Measurements from ENCODE around the gene CEP57. TPM values are rescaled to one million over a fixed set of nuclear protein-coding genes. Genes with fewer than 3 reads are reported as not detected.
A peak's percentile ranks its signal among the peaks of the same experiment; 100 is the strongest.

Gene CEP57
- total RNA-seq, 2 experiments from 2014 or later, result 43.5 to 46.6 TPM

- Mint-ChIP-seq H3K36me3 (ENCODE audit: low read depth) (peaks cover 78% of the 10 kb centered on the region), H3K27me3 (no peaks in the 10 kb centered on the region), H3K4me3 (no peak overlapping the region), H3K27ac (no peak overlapping the region), H3K4me1 (ENCODE audit: low read depth) (no peaks in the 10 kb centered on the region), H3K9me3 (no peaks in the 10 kb centered on the region)
- DNase-seq (no peak), ATAC-seq (ENCODE audit: poor library complexity) (no peak)
- CTCF ChIA-PET, result no interaction called here
- intact Hi-C loops (cut with DNase I, micrococcal nuclease), result no loop called here
- H3K36me3 ChIP-seq (ENCODE audit: insufficient read depth, low read length), result peaks cover 38% of the 10 kb centered on the region
- no peaks in the 10 kb centered on the region for H3K4me1 ChIP-seq (ENCODE audit: insufficient read depth, low read length)
- no peaks in the 10 kb centered on the region for H3K9me3 ChIP-seq (ENCODE audit: control insufficient read depth in 1 of 2, insufficient read depth in 1 of 2, low read length in 2 of 2)
- H3K27ac ChIP-seq (ENCODE audit: low read depth in 1 of 2, low read length in 2 of 2), result no peak overlapping the region
- no peak for TF ChIP-seq CTCF (IDR thresholded peaks at IDR 0.05)
- H3K27me3 ChIP-seq (ENCODE audit: control insufficient read depth in 1 of 2, insufficient read depth in 2 of 2, low read length in 2 of 2), result no peaks in the 10 kb centered on the region
- POLR2A ChIA-PET, result no interaction called here
- no peak overlapping the region for H3K4me3 ChIP-seq (ENCODE audit: low read length)
Observed at GRCh38 chr11:95821640-95822039, 31.3 kb downstream of the CEP57 start.

- POLR2A ChIA-PET, result no interaction called here
Observed at GRCh38 chr11:95827696-95828095, 37.4 kb downstream of the CEP57 start.

GRCh38 chr11:95829580-95830259 lies 39.4 kb downstream of the CEP57 start:
- H3K4me3 Mint-ChIP-seq, result no peak overlapping the region
- no peaks in the 10 kb centered on the region for H3K9me3 ChIP-seq (ENCODE audit: control insufficient read depth in 1 of 2, insufficient read depth in 1 of 2, low read length in 2 of 2)
- DNase-seq (no peak), ATAC-seq (ENCODE audit: poor library complexity) (no peak)
- no peaks in the 10 kb centered on the region for H3K9me3 Mint-ChIP-seq
- no peaks in the 10 kb centered on the region for H3K4me1 ChIP-seq (ENCODE audit: insufficient read depth, low read length)
- peaks cover 50% of the 10 kb centered on the region for H3K36me3 ChIP-seq (ENCODE audit: insufficient read depth, low read length)
- no peaks in the 10 kb centered on the region for H3K4me1 Mint-ChIP-seq (ENCODE audit: low read depth)
- no peak for TF ChIP-seq CTCF (IDR thresholded peaks at IDR 0.05)
- POLR2A ChIA-PET, result no interaction called here
- no peaks in the 10 kb centered on the region for H3K27me3 Mint-ChIP-seq
- intact Hi-C loops (cut with DNase I, micrococcal nuclease), result no loop called here
- peak overlapping the region; percentile 1 for H3K27ac Mint-ChIP-seq
- no peaks in the 10 kb centered on the region for H3K27me3 ChIP-seq (ENCODE audit: control insufficient read depth in 1 of 2, insufficient read depth in 2 of 2, low read length in 2 of 2)
- H3K36me3 Mint-ChIP-seq (ENCODE audit: low read depth), result peaks cover 77% of the 10 kb centered on the region
- CTCF ChIA-PET, result no interaction called here
- H3K4me3 ChIP-seq (ENCODE audit: low read length), result no peak overlapping the region
- H3K27ac ChIP-seq (ENCODE audit: low read depth in 1 of 2, low read length in 2 of 2), result no peak overlapping the region

More at GRCh38 chr11:95827696-95828095, 37.4 kb downstream of the CEP57 start:
- ATAC-seq (ENCODE audit: poor library complexity) (no peak), DNase-seq (no peak)
- Histone ChIP-seq H3K4me1 (ENCODE audit: insufficient read depth, low read length) (no peaks in the 10 kb centered on the region), H3K9me3 (ENCODE audit: control insufficient read depth in 1 of 2, insufficient read depth in 1 of 2, low read length in 2 of 2) (no peaks in the 10 kb centered on the region), H3K36me3 (ENCODE audit: insufficient read depth, low read length) (peaks cover 41% of the 10 kb centered on the region), H3K27ac (ENCODE audit: low read depth in 1 of 2, low read length in 2 of 2) (no peak overlapping the region), H3K27me3 (ENCODE audit: control insufficient read depth in 1 of 2, insufficient read depth in 2 of 2, low read length in 2 of 2) (no peaks in the 10 kb centered on the region), H3K4me3 (ENCODE audit: low read length) (no peak overlapping the region)
- Mint-ChIP-seq H3K27me3 (no peaks in the 10 kb centered on the region), H3K27ac (no peak overlapping the region), H3K36me3 (ENCODE audit: low read depth) (peaks cover 75% of the 10 kb centered on the region), H3K9me3 (no peaks in the 10 kb centered on the region), H3K4me3 (no peak overlapping the region), H3K4me1 (ENCODE audit: low read depth) (no peaks in the 10 kb centered on the region)
- intact Hi-C loops (cut with DNase I, micrococcal nuclease), result no loop called here
- CTCF ChIA-PET, result no interaction called here
- TF ChIP-seq CTCF (IDR thresholded peaks at IDR 0.05), result no peak
